K562 (cell line): ENCODE measurements around the gene CCDC88C.

Source experiments
- ADNP ChIP-seq: fragments of 200-800 bp; sonication (Bioruptor generic); IDR thresholded peaks from 2 replicates; pipeline ENCODE4 v1.6.1; 2016; ENCODE audit warnings: missing genetic modification characterization, missing compliant biosample characterization
- BRCA1 ChIP-seq, 2 experiments: fragments of 450-650 bp in 1 of 2; sonication (generic) in 1 of 2; formaldehyde crosslinking in 1 of 2; IDR thresholded peaks; 2 replicates each; pipeline versions ENCODE4 v1.5.0 to v1.6.1; 2017 to 2020; ENCODE audit warnings: mild to moderate bottlenecking in 1 of 2, missing genetic modification reagents in 1 of 2
- CHD1 ChIP-seq: fragments of 200-600 bp; sonication (generic); IDR thresholded peaks from one replicate; pipeline ENCODE4 v1.6.1; 2012; ENCODE audit warnings: mild to moderate bottlenecking, moderate library complexity, low read length, inconsistent platforms
- HCFC1 ChIP-seq: IDR thresholded peaks from 2 replicates; pipeline ENCODE4 v1.6.1; 2012; ENCODE audit warnings: low read depth, low read length, improper control_type of control experiment
- MED1 ChIP-seq: sonication (generic); formaldehyde crosslinking; IDR thresholded peaks from 2 replicates; pipeline ENCODE4 v1.8.1; 2023; ENCODE audit warnings: missing genetic modification reagents, borderline replicate concordance
- NFIC ChIP-seq: fragments of 450-650 bp; IDR thresholded peaks from 2 replicates; pipeline ENCODE4 v1.6.1; 2017; ENCODE audit warnings: mild to moderate bottlenecking, inconsistent platforms
- NR2C2 ChIP-seq, 2 experiments: fragments of 200-800 bp in 1 of 2; sonication (Bioruptor generic) in 1 of 2; sonication (generic) in 1 of 2; formaldehyde crosslinking in 1 of 2; IDR thresholded peaks; 2 replicates each; pipeline versions ENCODE4 v1.6.1 to v1.8.0; 2016 to 2022; ENCODE audit warnings: mild to moderate bottlenecking in 1 of 2, missing compliant biosample characterization in 1 of 2, missing genetic modification characterization in 1 of 2, missing genetic modification reagents in 1 of 2
- POLR2A ChIP-seq: fragments of 450-650 bp; conservative IDR thresholded peaks from 2 replicates; pipeline ENCODE4 v1.6.1; 2016
- RAD21 ChIP-seq, 2 experiments: fragments of 250-450 bp in 1 of 2; fragments of 450-650 bp in 1 of 2; sonication (Bioruptor Pico) in 1 of 2; formaldehyde crosslinking in 1 of 2; IDR thresholded peaks in 1 of 2; conservative IDR thresholded peaks in 1 of 2; 2 replicates each; pipeline versions ENCODE4 v1.4.0 to v1.8.0; 2020 to 2022; ENCODE audit warnings: mild to moderate bottlenecking in 2 of 2, moderate library complexity in 1 of 2
- SP2 ChIP-seq: IDR thresholded peaks from 2 replicates; pipeline ENCODE4 v1.6.1; 2011; ENCODE audit warnings: mild to moderate bottlenecking, low read depth, low read length, moderate library complexity; ENCODE audit not compliant: poor library complexity, severe bottlenecking; ENCODE audit errors: extremely low read depth
- TF ChIP-seq, protein P1 (sequence below): sonication (generic); formaldehyde crosslinking; IDR thresholded peaks from 2 replicates; pipeline ENCODE4 v1.8.1; 2023; ENCODE audit warnings: mild to moderate bottlenecking, missing genetic modification reagents
- TF ChIP-seq, protein P2 (sequence below), 2 experiments: fragments of 450-650 bp; formaldehyde crosslinking in 1 of 2; IDR thresholded peaks; 2 replicates each; pipeline versions ENCODE4 v1.4.0 to v1.6.1; 2014 to 2020; ENCODE audit warnings: mild to moderate bottlenecking in 2 of 2, borderline replicate concordance in 1 of 2, low read depth in 1 of 2
- TF ChIP-seq, protein P3 (sequence below), 3 experiments: IDR thresholded peaks in 2 of 3; conservative IDR thresholded peaks in 1 of 3; 2 replicates each; pipeline ENCODE4 v1.5.1; 2011 to 2012; ENCODE audit warnings: low read length in 3 of 3, mild to moderate bottlenecking in 3 of 3, control low read depth in 2 of 3, improper control_type of control experiment in 1 of 3, inconsistent platforms in 1 of 3, low read depth in 1 of 3, mixed read lengths in 1 of 3, moderate library complexity in 1 of 3; ENCODE audit not compliant: insufficient read depth in 2 of 3

DNA sequence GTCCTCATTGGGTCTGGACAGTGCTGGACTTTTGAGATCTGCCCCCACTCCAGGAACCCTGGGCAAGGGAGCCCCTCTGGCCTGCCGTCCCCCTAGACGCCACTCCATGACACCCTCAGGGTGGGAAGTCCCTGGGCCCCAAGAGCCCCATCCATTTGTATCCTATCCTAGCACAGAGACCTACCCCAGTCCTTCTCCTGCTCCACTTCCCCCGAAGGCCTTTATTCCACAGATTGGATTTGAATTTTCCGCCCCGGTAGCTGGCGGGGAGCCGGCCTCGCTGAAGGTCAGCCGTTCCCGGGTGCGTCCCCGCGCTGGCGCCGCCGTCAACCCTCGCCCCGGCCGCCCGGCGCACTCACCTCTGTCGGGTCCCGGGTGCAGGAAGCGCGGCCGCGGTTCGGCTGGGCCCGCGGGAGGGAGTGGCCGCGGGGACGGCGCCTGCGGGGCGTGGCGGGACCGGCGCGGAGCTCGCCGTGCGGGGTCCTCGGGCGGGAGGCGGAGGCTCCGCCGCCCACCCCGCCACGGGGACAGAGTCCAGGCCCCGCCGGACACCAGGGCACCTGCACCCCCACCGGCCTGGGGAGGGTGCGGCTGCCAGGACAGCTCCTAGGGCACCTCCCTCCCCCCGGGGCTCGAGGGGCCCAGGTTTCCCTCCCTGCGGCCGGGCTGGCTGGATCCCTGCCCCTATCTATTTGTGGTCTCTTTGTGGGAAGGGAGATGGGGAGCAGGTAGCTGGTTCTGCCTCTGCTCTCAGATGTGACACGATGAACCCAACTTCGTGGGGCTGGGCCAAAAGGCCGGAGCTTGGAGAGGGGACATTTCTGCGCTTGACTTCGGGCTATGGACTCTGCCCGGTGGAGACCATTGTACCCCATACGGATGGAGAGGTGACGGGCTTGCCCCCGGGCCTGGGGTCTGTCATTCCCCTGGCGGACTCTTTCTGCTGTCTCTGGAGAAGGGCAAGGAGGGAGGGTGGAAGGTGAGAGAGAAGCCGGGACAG, 153.2 kb downstream of the CCDC88C start:
- TF ChIP-seq, protein P1, sequence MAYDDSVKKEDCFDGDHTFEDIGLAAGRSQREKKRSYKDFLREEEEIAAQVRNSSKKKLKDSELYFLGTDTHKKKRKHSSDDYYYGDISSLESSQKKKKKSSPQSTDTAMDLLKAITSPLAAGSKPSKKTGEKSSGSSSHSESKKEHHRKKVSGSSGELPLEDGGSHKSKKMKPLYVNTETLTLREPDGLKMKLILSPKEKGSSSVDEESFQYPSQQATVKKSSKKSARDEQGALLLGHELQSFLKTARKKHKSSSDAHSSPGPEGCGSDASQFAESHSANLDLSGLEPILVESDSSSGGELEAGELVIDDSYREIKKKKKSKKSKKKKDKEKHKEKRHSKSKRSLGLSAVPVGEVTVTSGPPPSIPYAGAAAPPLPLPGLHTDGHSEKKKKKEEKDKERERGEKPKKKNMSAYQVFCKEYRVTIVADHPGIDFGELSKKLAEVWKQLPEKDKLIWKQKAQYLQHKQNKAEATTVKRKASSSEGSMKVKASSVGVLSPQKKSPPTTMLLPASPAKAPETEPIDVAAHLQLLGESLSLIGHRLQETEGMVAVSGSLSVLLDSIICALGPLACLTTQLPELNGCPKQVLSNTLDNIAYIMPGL: no peak
- TF ChIP-seq, protein P2, sequence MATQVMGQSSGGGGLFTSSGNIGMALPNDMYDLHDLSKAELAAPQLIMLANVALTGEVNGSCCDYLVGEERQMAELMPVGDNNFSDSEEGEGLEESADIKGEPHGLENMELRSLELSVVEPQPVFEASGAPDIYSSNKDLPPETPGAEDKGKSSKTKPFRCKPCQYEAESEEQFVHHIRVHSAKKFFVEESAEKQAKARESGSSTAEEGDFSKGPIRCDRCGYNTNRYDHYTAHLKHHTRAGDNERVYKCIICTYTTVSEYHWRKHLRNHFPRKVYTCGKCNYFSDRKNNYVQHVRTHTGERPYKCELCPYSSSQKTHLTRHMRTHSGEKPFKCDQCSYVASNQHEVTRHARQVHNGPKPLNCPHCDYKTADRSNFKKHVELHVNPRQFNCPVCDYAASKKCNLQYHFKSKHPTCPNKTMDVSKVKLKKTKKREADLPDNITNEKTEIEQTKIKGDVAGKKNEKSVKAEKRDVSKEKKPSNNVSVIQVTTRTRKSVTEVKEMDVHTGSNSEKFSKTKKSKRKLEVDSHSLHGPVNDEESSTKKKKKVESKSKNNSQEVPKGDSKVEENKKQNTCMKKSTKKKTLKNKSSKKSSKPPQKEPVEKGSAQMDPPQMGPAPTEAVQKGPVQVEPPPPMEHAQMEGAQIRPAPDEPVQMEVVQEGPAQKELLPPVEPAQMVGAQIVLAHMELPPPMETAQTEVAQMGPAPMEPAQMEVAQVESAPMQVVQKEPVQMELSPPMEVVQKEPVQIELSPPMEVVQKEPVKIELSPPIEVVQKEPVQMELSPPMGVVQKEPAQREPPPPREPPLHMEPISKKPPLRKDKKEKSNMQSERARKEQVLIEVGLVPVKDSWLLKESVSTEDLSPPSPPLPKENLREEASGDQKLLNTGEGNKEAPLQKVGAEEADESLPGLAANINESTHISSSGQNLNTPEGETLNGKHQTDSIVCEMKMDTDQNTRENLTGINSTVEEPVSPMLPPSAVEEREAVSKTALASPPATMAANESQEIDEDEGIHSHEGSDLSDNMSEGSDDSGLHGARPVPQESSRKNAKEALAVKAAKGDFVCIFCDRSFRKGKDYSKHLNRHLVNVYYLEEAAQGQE (IDR thresholded peaks at IDR 0.05; ENCODE audit: borderline replicate concordance): no peak
- TF ChIP-seq, protein P2 (CRISPR knock-in tag; IDR thresholded peaks at IDR 0.05; ENCODE audit: low read depth): no peak
- no peak for TF ChIP-seq BRCA1 (IDR thresholded peaks at IDR 0.05)
- no peak for TF ChIP-seq BRCA1 (CRISPR knock-in tag; IDR thresholded peaks at IDR 0.05)
- TF ChIP-seq HCFC1: no peak
- TF ChIP-seq RAD21 (CRISPR knock-in tag; conservative IDR thresholded peaks at IDR 0.05 in 1 of 2, IDR thresholded peaks at IDR 0.05 in 1 of 2): no peak
- no peak; the same call in 1 of the 2 replicates for TF ChIP-seq POLR2A
- no peak for TF ChIP-seq NFIC
- TF ChIP-seq, protein P3, sequence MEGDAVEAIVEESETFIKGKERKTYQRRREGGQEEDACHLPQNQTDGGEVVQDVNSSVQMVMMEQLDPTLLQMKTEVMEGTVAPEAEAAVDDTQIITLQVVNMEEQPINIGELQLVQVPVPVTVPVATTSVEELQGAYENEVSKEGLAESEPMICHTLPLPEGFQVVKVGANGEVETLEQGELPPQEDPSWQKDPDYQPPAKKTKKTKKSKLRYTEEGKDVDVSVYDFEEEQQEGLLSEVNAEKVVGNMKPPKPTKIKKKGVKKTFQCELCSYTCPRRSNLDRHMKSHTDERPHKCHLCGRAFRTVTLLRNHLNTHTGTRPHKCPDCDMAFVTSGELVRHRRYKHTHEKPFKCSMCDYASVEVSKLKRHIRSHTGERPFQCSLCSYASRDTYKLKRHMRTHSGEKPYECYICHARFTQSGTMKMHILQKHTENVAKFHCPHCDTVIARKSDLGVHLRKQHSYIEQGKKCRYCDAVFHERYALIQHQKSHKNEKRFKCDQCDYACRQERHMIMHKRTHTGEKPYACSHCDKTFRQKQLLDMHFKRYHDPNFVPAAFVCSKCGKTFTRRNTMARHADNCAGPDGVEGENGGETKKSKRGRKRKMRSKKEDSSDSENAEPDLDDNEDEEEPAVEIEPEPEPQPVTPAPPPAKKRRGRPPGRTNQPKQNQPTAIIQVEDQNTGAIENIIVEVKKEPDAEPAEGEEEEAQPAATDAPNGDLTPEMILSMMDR (IDR thresholded peaks at IDR 0.05 in 2 of 3, conservative IDR thresholded peaks at IDR 0.05 in 1 of 3; ENCODE audit: insufficient read depth in 2 of 3, low read depth in 1 of 3, low read length in 3 of 3): no peak
- TF ChIP-seq SP2: no peak
- TF ChIP-seq ADNP (tag): no peak
- TF ChIP-seq NR2C2 (CRISPR knock-in tag; IDR thresholded peaks at IDR 0.05): no peak
- TF ChIP-seq NR2C2 (tag; IDR thresholded peaks at IDR 0.05): peak; percentile 5; the same call in 1 of the 2 replicates
- no peak for TF ChIP-seq CHD1
- TF ChIP-seq MED1 (CRISPR knock-in tag): no peak
